ENCODE results near the gene TXLNB. TPM values are rescaled to one million over a fixed set of nuclear protein-coding genes. Genes with fewer than 3 reads are reported as not detected.

Gene TXLNB
- total RNA-seq, 2 experiments from 2014 or later = 0.11 to 0.22 TPM

Other genes starting within 250 kb of the TXLNB start
- 10 to 100 TPM; 45.4 to 47.1 TPM for gene HECA, start 156.9 kb downstream of the TXLNB start, total RNA-seq
- 10 to 100 TPM; 37.5 to 39.7 TPM for gene CITED2, start 82.7 kb upstream of the TXLNB start, total RNA-seq